ENCODE measurements around the gene PTGR2.
"Not testable (repeated sequence)": the region's sequence is repeated elsewhere in the genome, so short reads cannot be mapped to it uniquely, and the experiment has no call there.

The PTGR2 gene

GRCh38 chr14:73887694-73888459 is 36.2 kb downstream of the PTGR2 start:
- TF ChIP-seq EZH2phosphoT487 (IDR thresholded peaks at IDR 0.05; ENCODE audit: low read depth) = no peak
- TF ChIP-seq, protein P1, sequence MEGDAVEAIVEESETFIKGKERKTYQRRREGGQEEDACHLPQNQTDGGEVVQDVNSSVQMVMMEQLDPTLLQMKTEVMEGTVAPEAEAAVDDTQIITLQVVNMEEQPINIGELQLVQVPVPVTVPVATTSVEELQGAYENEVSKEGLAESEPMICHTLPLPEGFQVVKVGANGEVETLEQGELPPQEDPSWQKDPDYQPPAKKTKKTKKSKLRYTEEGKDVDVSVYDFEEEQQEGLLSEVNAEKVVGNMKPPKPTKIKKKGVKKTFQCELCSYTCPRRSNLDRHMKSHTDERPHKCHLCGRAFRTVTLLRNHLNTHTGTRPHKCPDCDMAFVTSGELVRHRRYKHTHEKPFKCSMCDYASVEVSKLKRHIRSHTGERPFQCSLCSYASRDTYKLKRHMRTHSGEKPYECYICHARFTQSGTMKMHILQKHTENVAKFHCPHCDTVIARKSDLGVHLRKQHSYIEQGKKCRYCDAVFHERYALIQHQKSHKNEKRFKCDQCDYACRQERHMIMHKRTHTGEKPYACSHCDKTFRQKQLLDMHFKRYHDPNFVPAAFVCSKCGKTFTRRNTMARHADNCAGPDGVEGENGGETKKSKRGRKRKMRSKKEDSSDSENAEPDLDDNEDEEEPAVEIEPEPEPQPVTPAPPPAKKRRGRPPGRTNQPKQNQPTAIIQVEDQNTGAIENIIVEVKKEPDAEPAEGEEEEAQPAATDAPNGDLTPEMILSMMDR (IDR thresholded peaks at IDR 0.05; ENCODE audit: low read depth, low read length) = no peak
- no peaks in the 10 kb centered on the region for H3K9me3 ChIP-seq (ENCODE audit: insufficient read depth, low read length)

DNA sequence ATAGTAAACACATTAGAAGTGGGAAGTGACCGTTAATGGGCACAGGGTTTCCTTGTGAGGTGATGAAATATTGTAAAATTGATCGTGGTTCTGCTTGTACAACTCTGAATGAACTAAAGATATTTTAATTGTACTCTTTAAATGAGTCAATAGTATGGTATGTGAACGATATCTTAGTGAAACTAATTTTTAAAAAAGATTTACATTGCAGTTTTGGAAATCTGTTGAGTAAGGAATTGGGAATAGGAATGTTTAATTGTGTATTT is 36.8 kb downstream of the PTGR2 start:
- no peak overlapping the region for H2AFZ ChIP-seq (ENCODE audit: low read depth, low read length)
- no peaks in the 10 kb centered on the region for H3K9me3 ChIP-seq (ENCODE audit: insufficient read depth, low read length)
- H3K9ac ChIP-seq (ENCODE audit: low read length) = no peak overlapping the region
- peaks cover 72% of the 10 kb centered on the region for H3K79me2 ChIP-seq (ENCODE audit: low read length)
- no peaks in the 10 kb centered on the region for H3K27me3 ChIP-seq (ENCODE audit: low read depth, low read length)
- H3K4me1 ChIP-seq (ENCODE audit: low read length) = peaks cover 24% of the 10 kb centered on the region
- TF ChIP-seq EZH2phosphoT487 (IDR thresholded peaks at IDR 0.05; ENCODE audit: low read depth) = no peak
- H3K27ac ChIP-seq (ENCODE audit: low read length) = no peak overlapping the region
- peak overlapping the region; percentile 96 for H3K4me3 ChIP-seq (ENCODE audit: low read length)
- H4K20me1 ChIP-seq (ENCODE audit: insufficient read depth, low read length) = no peaks in the 10 kb centered on the region; the same call in 1 of the 2 replicates
- peak overlapping the region; percentile 76 for H3K4me2 ChIP-seq (ENCODE audit: low read length)
- H3K36me3 ChIP-seq (replicated peaks; ENCODE audit: low read depth, low read length) = peaks cover 3% of the 10 kb centered on the region

More at GRCh38 chr14:73887694-73888459, 36.2 kb downstream of the PTGR2 start:
- Histone ChIP-seq H3K4me1 (ENCODE audit: low read length) (peaks cover 24% of the 10 kb centered on the region), H2AFZ (ENCODE audit: low read depth, low read length) (no peak overlapping the region), H4K20me1 (ENCODE audit: insufficient read depth, low read length) (no peaks in the 10 kb centered on the region; the same call in 1 of the 2 replicates), H3K36me3 (replicated peaks; ENCODE audit: low read depth, low read length) (no peaks in the 10 kb centered on the region), H3K79me2 (ENCODE audit: low read length) (peaks cover 69% of the 10 kb centered on the region), H3K4me3 (ENCODE audit: low read length) (peak overlapping the region; percentile 96), H3K27ac (ENCODE audit: low read length) (peak overlapping the region; percentile 60; the same call in 1 of the 2 replicates), H3K4me2 (ENCODE audit: low read length) (peak overlapping the region; percentile 76), H3K27me3 (ENCODE audit: low read depth, low read length) (no peaks in the 10 kb centered on the region), H3K9ac (ENCODE audit: low read length) (peak overlapping the region; percentile 93)

DNA sequence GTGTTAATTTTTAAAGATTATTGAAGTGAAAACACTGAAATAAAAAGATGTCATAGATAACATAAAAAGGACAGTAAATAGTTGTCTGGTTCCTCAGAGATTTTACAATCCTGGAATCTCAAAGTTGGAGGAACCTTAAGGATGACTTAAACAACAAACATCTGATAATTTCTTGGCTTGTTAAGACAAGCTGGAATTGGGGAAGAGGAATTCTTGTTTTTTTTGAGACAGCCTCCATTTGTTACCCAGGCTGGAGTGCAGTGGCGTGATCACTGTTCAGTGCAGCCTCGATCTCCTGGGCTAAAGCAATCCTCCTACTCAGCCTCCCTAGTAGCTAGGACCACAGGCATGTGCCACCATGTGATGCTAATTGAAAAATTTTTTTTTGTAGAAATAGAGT is 37.3 kb downstream of the PTGR2 start:
- Histone ChIP-seq H3K4me3 (ENCODE audit: low read length) (no peak overlapping the region), H3K9ac (ENCODE audit: low read length) (no peak overlapping the region), H3K4me2 (ENCODE audit: low read length) (no peak overlapping the region), H3K27me3 (ENCODE audit: low read depth, low read length) (no peaks in the 10 kb centered on the region), H3K27ac (ENCODE audit: low read length) (no peak overlapping the region), H4K20me1 (ENCODE audit: insufficient read depth, low read length) (no peaks in the 10 kb centered on the region; the same call in 1 of the 2 replicates), H3K9me3 (ENCODE audit: insufficient read depth, low read length) (no peaks in the 10 kb centered on the region), H3K79me2 (ENCODE audit: low read length) (peaks cover 72% of the 10 kb centered on the region), H3K36me3 (replicated peaks; ENCODE audit: low read depth, low read length) (peaks cover 7% of the 10 kb centered on the region), H2AFZ (ENCODE audit: low read depth, low read length) (no peak overlapping the region), H3K4me1 (ENCODE audit: low read length) (peaks cover 24% of the 10 kb centered on the region)
- TF ChIP-seq EZH2phosphoT487 (IDR thresholded peaks at IDR 0.05; ENCODE audit: low read depth) = no peak
- TF ChIP-seq, protein P1 (IDR thresholded peaks at IDR 0.05; ENCODE audit: low read depth, low read length) = no peak

GRCh38 chr14:73889376-73889775 is 37.7 kb downstream of the PTGR2 start:
- Histone ChIP-seq H3K27me3 (ENCODE audit: low read depth, low read length) (no peaks in the 10 kb centered on the region), H3K4me3 (ENCODE audit: low read length) (no peak overlapping the region), H4K20me1 (ENCODE audit: insufficient read depth, low read length) (no peaks in the 10 kb centered on the region; the same call in 1 of the 2 replicates), H3K36me3 (replicated peaks; ENCODE audit: low read depth, low read length) (peaks cover 10% of the 10 kb centered on the region), H3K27ac (ENCODE audit: low read length) (no peak overlapping the region), H2AFZ (ENCODE audit: low read depth, low read length) (no peak overlapping the region), H3K4me2 (ENCODE audit: low read length) (no peak overlapping the region), H3K9me3 (ENCODE audit: insufficient read depth, low read length) (no peaks in the 10 kb centered on the region), H3K4me1 (ENCODE audit: low read length) (peaks cover 24% of the 10 kb centered on the region), H3K9ac (ENCODE audit: low read length) (no peak overlapping the region), H3K79me2 (ENCODE audit: low read length) (peaks cover 72% of the 10 kb centered on the region)
- TF ChIP-seq EZH2phosphoT487 (IDR thresholded peaks at IDR 0.05; ENCODE audit: low read depth) = no peak
- TF ChIP-seq, protein P1 (IDR thresholded peaks at IDR 0.05; ENCODE audit: low read depth, low read length) = no peak

GRCh38 chr14:73894180-73894687 is 42.6 kb downstream of the PTGR2 start:
- Histone ChIP-seq H3K79me2 (ENCODE audit: low read length) (peaks cover 34% of the 10 kb centered on the region), H3K36me3 (replicated peaks; ENCODE audit: low read depth, low read length) (peaks cover 34% of the 10 kb centered on the region)
- not testable (repeated sequence) for H3K27me3 ChIP-seq (ENCODE audit: low read depth, low read length); H3K27ac ChIP-seq (ENCODE audit: low read length); H4K20me1 ChIP-seq (ENCODE audit: insufficient read depth, low read length); H2AFZ ChIP-seq (ENCODE audit: low read depth, low read length); H3K9me3 ChIP-seq (ENCODE audit: insufficient read depth, low read length); H3K4me2 ChIP-seq (ENCODE audit: low read length); H3K4me3 ChIP-seq (ENCODE audit: low read length); H3K4me1 ChIP-seq (ENCODE audit: low read length); H3K9ac ChIP-seq (ENCODE audit: low read length)
